ENCODE measurements around the gene ZNRF2. TPM values are rescaled to one million over a fixed set of nuclear protein-coding genes. Genes with fewer than 3 reads are reported as not detected.
"Not testable (repeated sequence)": the region's sequence is repeated elsewhere in the genome, so short reads cannot be mapped to it uniquely, and the experiment has no call there.

The ZNRF2 gene
- total RNA-seq, 1 donor from 2014 or later: 11.2 TPM

- H3K4me3 Mint-ChIP-seq: no peak overlapping the region
- no peak overlapping the region for H3K27ac Mint-ChIP-seq
- TF ChIP-seq, protein P1, sequence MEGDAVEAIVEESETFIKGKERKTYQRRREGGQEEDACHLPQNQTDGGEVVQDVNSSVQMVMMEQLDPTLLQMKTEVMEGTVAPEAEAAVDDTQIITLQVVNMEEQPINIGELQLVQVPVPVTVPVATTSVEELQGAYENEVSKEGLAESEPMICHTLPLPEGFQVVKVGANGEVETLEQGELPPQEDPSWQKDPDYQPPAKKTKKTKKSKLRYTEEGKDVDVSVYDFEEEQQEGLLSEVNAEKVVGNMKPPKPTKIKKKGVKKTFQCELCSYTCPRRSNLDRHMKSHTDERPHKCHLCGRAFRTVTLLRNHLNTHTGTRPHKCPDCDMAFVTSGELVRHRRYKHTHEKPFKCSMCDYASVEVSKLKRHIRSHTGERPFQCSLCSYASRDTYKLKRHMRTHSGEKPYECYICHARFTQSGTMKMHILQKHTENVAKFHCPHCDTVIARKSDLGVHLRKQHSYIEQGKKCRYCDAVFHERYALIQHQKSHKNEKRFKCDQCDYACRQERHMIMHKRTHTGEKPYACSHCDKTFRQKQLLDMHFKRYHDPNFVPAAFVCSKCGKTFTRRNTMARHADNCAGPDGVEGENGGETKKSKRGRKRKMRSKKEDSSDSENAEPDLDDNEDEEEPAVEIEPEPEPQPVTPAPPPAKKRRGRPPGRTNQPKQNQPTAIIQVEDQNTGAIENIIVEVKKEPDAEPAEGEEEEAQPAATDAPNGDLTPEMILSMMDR (conservative IDR thresholded peaks at IDR 0.05): no peak
- peaks cover 4% of the 10 kb centered on the region for H3K4me1 Mint-ChIP-seq (ENCODE audit: unreplicated experiment)
- no peak for DNase-seq (ENCODE audit: extremely low spot score, unreplicated experiment)
- H3K9me3 Mint-ChIP-seq: no peaks in the 10 kb centered on the region
- H3K27me3 Mint-ChIP-seq: no peaks in the 10 kb centered on the region
- no peaks in the 10 kb centered on the region for H3K36me3 Mint-ChIP-seq
These were observed 20.3 kb upstream of the ZNRF2 start for GRCh38 chr7:30264052-30264451.

GRCh38 chr7:30265189-30265588 lies 19.2 kb upstream of the ZNRF2 start:
- H3K36me3 Mint-ChIP-seq; H3K4me1 Mint-ChIP-seq (ENCODE audit: unreplicated experiment); DNase-seq (ENCODE audit: extremely low spot score, unreplicated experiment); H3K4me3 Mint-ChIP-seq; H3K27me3 Mint-ChIP-seq; H3K27ac Mint-ChIP-seq; H3K9me3 Mint-ChIP-seq: not testable (repeated sequence)

- Mint-ChIP-seq H3K27ac (no peak overlapping the region), H3K27me3 (no peaks in the 10 kb centered on the region), H3K36me3 (no peaks in the 10 kb centered on the region), H3K4me3 (no peak overlapping the region), H3K4me1 (ENCODE audit: unreplicated experiment) (peaks cover 4% of the 10 kb centered on the region), H3K9me3 (no peaks in the 10 kb centered on the region)
- no peak for DNase-seq (ENCODE audit: extremely low spot score, unreplicated experiment)
- TF ChIP-seq, protein P1 (conservative IDR thresholded peaks at IDR 0.05): no peak
These were observed 17.7 kb upstream of the ZNRF2 start for GRCh38 chr7:30266686-30267085.

- H3K9me3 Mint-ChIP-seq: no peaks in the 10 kb centered on the region
- no peak overlapping the region for H3K4me3 Mint-ChIP-seq
- TF ChIP-seq, protein P1 (conservative IDR thresholded peaks at IDR 0.05): no peak
- no peaks in the 10 kb centered on the region for H3K4me1 Mint-ChIP-seq (ENCODE audit: unreplicated experiment)
- DNase-seq (ENCODE audit: extremely low spot score, unreplicated experiment): no peak
- H3K36me3 Mint-ChIP-seq: no peaks in the 10 kb centered on the region
- H3K27me3 Mint-ChIP-seq: no peaks in the 10 kb centered on the region
- no peak overlapping the region for H3K27ac Mint-ChIP-seq
These were observed 15.8 kb upstream of the ZNRF2 start for GRCh38 chr7:30268586-30268985.

DNA sequence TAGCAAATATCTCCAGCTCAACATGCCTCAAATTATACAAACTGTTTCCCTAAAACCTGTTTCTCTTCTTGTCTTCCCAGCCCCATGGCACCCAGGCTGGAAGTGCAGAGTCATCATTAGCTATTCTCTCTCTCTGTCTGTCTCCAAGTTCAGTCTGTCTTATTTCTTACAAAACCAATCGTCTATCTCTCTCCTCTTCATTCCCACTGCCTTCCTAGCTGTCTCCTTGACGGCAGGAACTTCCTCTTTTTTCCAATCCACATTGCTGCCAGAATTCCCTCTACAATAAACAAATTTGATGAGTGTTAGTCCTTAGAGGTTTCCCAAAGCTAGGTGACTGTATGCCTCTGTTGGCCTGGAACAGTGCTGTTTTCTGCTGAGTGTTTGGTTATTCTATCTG lies 14.9 kb upstream of the ZNRF2 start:
- H3K27ac Mint-ChIP-seq: no peak overlapping the region
- DNase-seq (ENCODE audit: extremely low spot score, unreplicated experiment): no peak
- H3K4me1 Mint-ChIP-seq (ENCODE audit: unreplicated experiment): no peaks in the 10 kb centered on the region
- no peaks in the 10 kb centered on the region for H3K27me3 Mint-ChIP-seq
- H3K36me3 Mint-ChIP-seq: no peaks in the 10 kb centered on the region
- H3K4me3 Mint-ChIP-seq: no peak overlapping the region
- H3K9me3 Mint-ChIP-seq: no peaks in the 10 kb centered on the region
- TF ChIP-seq, protein P1 (conservative IDR thresholded peaks at IDR 0.05): no peak

GRCh38 chr7:30270921-30271320 lies 13.5 kb upstream of the ZNRF2 start:
- no peaks in the 10 kb centered on the region for H3K9me3 Mint-ChIP-seq
- no peaks in the 10 kb centered on the region for H3K27me3 Mint-ChIP-seq
- no peak overlapping the region for H3K4me3 Mint-ChIP-seq
- no peaks in the 10 kb centered on the region for H3K36me3 Mint-ChIP-seq
- TF ChIP-seq, protein P1 (conservative IDR thresholded peaks at IDR 0.05): no peak
- DNase-seq (ENCODE audit: extremely low spot score, unreplicated experiment): no peak
- no peaks in the 10 kb centered on the region for H3K4me1 Mint-ChIP-seq (ENCODE audit: unreplicated experiment)
- no peak overlapping the region for H3K27ac Mint-ChIP-seq
